SK-N-SH (cell line): ENCODE data around the gene SMIM11.
"Not testable (repeated sequence)": the region's sequence is repeated elsewhere in the genome, so short reads cannot be mapped to it uniquely, and the experiment has no call there.

Experiments
- EZH2phosphoT487 ChIP-seq: fragments of 200-600 bp; sonication (generic); IDR thresholded peaks from 2 replicates; pipeline ENCODE4 v1.6.1; 2017; ENCODE audit warnings: low read depth, mixed run types, mild to moderate bottlenecking, antibody characterized with exemption, moderate library complexity, borderline replicate concordance
- FOXJ3 ChIP-seq: sonication (generic); formaldehyde crosslinking; IDR thresholded peaks from 2 replicates; pipeline ENCODE4 v1.5.1; 2020; ENCODE audit warnings: mild to moderate bottlenecking, missing genetic modification reagents
- TAF1 ChIP-seq: IDR thresholded peaks from 2 replicates; pipeline ENCODE4 v1.6.1; 2012; ENCODE audit warnings: low read depth, mild to moderate bottlenecking, low read length, moderate library complexity, borderline replicate concordance
- USF2 ChIP-seq: fragments of 150-350 bp; IDR thresholded peaks from 2 replicates; pipeline ENCODE4 v1.6.1; 2017; ENCODE audit warnings: antibody characterized with exemption, low read length, low read depth, borderline replicate concordance

DNA sequence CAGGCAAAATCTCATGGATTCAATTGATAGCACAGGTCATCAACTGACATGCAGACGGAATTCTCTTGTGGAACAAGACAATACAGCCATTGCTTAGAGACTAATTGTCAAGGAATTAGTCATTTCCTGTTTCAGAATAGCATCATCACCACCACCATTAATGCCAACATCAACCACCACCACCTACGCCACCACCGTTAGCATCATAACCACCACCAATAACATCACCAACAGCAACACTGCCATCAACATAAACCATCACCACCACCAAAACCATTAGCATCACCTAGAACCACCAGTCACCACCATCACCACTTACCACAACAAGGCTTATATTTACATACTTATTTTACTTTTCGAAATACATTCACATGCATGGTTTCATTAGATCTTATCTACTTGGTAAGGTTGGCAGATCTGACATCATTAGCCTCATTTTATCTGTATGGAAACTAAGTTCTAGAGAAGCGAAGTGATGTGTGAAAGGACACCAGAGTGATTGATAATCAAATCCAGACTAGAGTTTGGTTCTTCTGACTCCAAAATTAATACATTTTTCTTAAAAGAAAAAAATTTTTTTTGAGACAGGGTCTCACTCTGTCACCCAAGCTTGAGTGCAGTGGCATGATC is 42.3 kb downstream of the SMIM11 start:
- TF ChIP-seq FOXJ3 (CRISPR knock-in tag); TAF1; USF2; EZH2phosphoT487: not testable (repeated sequence)
